ENCODE measurements around the gene TTC34.

The TTC34 gene

DNA sequence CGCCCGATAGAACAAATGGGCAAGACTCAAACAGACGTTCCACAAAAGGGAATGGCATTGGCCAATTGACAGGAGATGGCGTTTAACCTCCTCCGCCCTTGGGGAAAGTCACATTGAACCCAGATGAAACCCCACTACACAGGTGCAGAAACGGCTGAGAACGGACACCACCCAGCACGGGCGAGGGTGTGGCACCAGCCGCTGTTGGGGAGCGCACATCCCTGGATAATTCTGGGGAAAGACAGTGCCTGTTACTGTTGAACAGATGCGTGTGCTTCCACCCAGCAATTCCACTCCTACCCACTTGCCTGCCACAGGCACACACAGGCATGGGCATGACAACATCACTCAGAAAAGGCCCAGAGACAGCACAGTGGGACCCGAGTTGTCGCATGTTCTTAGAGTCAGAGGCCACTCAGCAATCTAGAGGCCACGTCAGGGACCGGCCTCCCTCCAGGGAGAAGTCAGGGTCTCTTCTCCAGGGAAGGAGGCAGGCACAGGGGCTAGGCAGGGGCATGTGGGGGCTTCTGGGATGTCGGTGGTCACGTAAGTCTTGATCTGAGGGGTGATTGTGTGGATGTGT is 199.7 kb downstream of the TTC34 start:
- DNase-seq = no peak

DNA sequence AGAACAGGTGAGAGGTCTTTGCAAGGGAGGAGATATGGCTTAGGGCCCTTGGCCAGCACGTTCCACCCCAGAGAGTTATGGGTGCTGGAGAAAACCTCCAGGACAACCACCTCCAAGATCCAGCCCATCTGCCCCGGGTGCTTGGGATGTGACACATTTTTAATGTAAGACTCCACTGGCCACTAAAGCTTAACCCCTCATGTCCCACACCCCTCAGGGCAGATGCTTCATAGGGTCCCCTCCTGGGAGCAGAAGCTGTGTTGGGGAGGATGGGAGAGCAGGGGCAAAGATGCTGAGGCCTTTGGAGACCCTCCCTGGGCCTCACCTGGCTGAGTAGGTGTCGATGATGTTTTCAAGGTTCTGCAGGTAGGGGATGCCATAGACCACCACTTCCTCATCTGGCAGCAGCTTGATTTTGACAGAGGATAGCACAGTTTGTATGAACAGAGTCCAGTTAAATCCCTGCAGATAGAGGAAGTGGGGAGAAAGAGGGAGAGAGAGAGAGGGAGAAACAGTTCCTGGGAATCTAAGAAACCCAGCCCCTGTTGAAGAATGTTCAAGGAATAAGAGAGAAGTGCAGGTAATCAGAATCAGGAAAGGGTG is 203.1 kb downstream of the TTC34 start:
- DNase-seq = no peak

DNA sequence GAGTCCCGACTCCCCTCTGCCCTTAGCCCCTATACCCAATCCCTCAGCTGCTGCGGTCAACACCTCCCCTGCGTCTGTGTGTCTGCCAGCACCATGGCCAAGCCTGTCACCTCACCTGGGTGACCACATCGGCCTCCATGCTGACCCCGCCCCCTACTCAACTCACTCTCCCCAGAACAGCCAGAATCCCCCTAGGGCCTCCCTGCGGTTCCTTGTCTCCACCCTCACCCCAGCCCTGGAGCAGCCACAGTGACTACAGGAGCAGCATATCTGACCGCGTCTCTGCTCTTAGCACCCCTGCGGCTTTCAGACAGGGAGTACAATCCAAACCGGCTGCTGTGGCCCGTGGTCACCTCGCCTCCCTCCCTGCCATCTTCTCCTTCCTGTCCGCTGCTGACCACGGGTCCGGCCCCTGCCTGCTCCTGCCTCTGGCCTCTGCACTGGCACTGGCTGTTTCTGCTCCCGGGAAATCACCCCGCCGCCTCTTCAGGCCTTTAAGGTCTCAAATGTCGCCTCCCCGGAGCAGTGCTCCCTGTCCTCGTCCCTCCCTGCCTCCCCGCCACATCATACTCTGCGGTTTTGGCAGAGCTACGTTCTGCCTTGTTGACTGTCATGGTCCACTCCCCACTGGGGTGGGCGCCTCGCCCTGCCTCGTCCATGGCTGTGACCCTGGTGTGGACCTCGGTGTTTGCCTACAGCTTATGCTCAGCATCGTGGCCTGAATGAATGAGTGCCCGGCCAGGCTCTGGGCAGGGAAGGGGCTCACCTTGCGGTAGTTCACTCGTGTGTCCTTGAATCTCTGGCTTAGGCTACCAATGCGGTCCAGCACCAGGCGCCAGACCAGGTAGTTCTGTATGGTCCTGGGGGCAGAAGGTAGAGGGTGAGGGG is 203.8 kb downstream of the TTC34 start:
- DNase-seq = no peak

DNA sequence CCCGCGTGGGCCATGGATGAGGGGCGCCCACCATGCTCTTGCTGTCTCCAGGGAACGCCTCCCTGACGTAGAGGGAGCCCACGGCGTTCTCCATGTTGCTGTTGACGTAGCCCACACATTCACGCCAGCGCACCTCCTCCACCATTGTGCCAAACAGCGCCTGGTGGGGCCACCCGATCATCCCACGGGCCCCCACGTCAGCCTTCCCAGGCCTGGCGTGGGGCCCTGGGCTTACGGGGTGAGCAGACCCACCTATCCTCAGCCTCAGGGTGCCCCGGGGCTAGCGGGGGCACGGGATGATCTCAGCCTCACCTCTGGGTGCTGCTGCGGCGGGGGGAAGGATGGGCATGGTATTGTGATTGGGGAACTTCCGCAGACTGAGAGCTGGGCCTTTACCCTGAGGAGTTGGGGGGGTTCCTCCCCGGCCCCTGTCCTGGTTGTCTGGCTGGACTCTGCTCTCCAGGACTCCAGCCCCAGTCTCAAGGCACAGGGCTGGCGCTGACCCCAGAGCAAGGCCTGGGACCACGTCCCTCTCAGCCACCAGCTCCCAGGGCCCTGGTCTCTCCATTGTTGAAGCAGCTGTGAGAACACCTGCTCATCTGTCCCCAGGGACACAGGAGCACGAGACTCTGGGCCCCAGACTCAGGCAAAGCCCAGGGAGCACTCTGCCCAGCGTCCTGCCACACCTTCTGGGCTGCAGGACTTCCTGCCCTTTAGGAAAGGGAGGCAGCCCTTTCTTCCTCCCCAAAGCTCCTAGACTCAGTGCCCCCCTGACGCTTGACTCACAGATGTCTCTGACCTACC is 204.8 kb downstream of the TTC34 start:
- DNase-seq = no peak

DNA sequence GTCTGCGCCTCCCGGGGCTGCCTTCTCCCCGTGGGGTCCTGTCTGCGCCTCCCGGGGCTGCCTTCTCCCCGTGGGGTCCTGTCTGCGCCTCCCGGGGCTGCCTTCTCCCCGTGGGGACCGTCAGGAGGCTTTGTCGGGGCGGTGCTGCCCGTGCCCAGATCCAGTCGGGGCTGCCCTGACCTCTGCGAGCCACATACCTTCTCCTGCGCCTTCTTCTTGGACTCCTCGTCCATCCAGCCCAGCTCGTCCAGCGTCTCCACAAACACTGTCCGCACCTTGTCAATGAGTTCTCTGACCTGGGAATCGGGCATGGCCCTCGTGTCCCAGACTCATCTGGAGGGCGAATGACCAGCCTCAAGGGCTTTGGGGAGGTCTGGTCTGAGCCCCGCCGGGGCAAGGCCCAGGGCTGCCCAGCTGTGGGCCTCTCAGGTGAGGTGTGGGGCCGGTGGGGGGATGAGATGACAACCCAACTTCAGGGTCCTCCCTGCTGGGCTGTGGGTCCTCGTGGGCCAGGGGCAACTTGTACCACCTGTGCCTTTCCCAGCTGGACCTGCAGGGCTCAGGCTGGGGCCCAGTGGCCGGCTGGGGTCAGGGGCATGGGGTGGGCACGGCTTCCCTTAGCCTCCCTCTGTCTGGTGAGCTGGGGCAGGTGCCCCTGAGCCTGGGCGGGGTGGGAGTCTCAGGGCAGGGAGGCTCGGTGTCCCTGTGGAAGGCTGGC is 205.5 kb downstream of the TTC34 start:
- DNase-seq = no peak

DNA sequence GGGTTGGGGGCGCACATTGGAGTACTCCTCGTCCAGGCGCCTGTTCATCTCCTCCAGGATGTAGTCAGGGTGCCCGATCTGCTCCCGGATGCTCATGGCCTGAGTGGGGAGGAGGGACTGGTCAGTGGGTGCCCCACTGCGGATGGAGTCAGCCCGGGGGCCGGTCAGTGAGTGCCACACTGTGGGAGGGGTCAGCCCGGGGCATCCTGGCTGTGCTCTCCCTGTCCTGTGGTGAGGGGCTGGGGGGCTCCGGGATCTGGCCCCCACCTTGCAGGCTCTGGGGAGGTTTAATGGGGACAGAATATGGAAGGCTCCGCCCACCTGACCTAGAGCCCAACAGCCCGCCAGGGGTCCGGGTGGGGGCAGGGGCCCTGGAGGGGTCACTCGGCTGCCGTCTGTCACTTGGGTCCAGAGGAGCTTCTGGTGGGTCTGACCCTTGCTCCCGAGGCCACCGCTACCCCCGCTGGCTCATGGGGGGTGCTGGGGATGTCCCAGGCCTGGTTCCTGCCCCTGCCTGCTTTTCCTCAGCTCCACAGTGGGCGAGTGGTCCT is 206.2 kb downstream of the TTC34 start:
- no peak for DNase-seq

DNA sequence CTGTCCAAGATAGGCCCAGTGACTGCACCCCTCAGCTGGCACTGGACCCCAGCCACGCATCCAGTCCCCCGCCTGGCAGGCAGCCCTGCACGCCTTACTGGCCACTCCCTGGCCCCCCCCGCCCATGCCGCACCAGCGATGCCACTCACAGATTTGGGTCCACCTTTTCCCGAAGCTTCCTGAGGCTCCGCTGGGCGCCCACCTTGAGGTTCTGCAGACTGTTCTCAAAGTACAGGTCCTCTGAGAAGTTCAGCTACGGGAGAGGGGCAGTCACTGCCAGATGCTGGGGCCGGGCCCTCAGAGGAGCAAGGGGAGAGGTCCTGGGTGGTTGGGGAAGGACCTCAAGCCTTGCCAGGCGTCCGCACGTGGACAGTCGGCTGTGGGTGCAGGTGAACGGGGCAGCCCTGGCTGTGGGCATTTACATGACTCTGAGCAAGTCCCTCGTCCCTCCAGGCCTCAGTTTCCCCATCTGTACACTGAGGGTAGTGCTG is 206.8 kb downstream of the TTC34 start:
- DNase-seq = no peak

DNA sequence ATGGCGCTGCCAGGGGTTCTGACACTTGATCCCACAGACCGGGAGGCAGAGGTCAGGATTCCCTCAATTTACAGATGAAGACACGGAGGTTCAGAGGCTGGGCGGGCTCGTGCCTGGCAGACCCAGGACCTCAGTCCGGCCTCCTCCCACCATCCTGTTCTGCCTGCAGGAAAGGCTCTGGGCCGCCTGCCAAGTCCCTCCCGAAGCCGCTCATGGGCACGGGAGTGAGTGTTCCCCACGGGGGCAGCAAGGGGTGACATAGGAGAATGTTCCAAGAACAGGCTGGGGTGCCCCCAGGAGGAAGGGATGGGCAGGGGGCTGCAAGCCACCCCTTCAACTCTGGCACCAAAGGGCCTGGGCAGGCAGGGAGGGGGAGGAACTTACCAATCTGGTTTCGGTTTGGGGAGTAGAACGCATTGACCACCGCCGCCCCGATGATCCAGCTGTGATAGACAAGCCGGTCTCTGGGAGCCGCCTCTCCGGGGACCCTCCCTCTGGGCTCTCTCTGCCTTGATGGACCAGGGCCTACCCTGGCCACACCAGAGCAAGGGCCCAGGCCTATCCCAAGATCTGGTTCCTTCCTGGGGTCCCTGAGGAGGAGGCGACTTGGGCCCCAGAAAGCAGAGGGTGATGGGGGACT is 207.4 kb downstream of the TTC34 start:
- DNase-seq = peak in 1 of 2 experiments; percentile 23

DNA sequence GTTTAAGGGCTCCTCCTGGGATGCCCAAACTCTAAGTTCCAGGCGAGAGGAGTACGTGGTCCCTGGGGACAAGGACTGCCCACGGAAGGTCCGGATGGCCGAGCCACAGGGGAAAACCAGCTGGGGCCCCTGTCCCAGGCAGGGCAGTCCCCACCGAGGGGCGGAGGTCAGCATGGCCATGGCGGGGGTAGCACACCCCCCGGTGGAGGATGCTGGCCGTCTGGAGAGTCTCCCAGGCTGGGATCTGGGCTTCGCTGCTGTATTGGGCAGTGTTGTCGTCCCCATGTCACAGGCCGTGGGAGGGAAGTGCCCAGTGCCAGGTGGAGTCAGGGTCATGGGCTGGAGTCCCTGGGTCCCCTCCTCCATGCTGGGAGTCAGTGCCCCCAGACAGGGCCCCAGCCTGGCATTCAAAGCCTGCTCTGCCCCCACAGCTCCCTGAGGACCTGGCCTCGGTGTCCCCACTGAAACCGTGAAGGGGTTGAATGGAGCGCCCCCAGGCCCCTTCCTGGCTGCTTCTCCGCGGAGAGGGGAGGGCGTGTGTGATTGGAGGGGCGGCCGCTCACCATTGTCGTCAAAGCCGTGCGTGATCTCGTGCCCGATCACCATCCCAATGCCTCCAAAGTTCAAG is 208.1 kb downstream of the TTC34 start:
- DNase-seq = no peak

DNA sequence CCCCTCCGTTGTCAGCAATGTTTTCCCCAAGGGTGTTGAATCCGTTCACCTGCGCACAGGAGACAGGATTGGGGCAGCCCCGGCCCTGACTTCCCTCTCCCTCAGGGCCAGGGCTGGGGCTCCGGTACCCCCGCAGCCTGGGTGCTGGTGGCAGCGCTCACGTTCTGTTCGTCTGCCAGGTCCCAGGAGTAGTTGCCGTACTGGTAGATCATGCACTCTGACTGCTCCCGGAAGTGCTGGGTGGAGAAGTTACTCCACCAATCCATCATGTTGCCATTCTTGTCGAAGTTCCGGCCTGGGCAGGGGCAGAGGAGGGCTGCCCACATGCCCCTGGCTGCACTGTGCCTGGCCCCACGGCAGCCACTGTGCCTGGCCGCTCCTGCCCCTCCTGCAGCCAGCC is 208.8 kb downstream of the TTC34 start:
- no peak for DNase-seq

DNA sequence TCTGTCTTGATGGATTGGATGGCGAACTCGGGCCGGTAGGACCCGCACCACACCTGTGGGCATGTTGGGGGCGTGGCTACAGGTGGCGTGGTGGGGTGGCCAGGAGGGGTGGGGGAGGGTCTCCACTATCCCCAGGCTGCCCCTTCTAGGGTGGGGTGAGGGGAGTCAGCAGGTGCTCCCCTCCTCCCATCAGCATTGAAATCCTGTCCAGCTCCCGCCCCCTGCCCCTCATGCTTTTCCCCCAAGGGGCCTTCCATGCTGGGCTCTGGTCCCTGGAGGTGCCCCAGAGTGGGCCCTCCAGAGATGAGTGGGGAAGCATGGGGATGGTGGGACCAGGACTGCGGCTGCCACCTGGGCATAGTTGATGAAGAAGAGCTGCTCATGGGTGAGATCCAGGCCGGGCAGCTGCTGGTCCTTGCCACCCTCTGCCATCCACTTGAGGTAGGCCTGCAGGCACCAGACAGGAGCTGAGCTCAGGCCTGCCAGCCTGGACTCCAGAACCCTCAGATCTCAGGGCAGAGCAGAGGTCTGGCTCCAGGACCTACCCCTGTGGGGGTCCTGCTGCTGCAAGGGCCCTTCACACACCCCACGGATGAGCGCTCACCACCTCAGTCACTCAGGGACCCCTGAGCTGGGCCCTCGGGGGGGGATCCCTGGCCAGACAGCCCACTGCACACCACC is 209.8 kb downstream of the TTC34 start:
- no peak for DNase-seq

DNA sequence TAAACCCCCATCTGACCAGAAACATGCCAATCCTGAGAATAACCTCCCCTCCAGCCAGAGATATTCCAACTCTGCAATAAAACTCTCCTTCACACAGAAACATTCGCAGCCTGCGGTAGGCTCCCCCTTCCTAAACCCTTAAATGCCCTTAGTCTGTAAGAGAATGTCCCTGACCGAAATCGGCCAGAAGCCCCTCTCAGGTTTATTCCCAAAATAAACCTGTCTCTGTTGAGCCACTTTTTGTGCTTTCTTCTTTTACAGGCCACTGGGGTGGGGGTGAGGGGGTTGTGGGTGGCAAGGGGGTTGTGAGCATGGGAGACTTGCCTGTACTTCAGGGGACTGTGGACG is 210.3 kb downstream of the TTC34 start:
- DNase-seq = no peak

DNA sequence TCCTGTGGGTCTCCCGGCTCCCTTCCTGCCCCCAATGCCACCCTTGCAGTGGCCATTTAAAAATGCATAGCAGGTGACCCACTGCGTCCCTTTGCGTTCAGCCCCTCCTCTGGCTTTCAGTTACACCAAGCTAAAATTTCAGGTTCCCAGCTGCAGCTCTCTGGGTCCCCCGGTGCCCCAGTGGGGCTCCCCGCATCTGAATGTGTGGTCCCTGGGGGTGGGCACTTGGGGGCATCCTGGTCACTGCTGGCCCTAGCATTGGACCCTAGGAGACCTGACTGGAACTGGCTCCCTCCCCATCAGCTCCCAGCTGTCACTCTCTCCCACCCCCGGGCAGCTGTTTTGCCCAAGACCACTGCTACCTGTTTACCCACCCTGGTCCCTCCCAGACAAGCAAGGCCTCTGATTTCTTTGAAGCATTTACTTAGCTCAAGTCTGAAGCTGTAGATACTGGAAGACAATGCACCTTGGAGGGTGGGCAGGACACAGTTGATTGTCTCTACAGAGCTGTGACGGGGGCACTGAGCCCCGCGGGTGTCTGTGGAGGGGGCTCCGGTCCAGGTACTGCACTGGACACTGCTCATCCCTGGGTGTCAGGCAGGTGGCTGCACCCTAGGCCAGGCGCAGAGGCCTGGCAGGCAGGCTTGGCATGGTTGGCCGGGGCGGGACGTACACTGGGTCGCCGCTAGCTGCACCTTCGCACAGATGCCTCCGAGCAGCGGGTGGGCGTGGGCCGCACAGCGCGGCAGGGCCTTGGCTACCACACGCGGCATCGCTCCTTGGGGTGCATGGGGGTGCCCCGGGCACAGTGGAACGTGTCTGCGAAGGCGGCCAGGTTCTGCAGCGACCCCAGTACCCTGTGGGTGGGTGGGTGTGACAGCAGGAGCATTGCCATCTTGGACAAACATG is 211.0 kb downstream of the TTC34 start:
- DNase-seq = no peak

DNA sequence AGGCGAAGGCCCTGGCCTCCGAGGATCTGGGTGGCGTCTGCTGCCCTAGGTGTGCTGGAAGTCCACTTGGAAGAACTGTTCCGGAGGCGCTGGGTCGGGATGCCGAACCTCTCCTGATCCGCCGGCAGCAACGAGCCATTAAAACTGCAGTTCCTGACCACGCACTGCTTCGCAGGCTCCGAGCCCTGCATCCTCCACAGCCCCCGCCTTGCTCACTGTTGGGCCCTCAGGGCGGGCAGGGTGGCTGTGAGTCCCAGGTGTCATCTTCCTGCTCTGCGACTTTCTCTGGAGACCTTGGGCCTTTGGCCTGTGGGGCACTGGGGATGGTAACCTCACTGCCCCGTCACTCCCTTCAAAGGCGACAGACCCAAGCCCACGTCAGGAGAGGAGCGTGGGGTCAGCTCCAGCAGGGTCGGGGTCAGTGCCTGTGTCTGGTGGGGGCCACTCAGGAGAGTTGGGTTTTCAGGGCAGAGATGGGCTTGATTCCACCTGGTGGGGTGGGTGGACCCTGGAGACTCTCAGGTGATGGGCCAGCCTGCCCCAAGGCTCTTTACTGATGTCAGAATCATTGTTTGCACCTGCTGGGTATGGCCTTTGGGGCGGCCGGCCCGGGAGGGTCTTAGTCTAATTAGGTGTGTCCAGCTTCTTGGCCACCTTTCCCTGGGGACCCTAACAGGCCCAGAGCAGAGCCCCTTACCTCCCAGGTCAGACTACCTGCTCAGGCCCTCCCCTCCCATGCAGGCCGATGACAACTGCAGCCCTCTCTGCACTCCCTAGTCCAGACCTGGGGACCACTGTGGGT is 211.9 kb downstream of the TTC34 start:
- no peak for DNase-seq

DNA sequence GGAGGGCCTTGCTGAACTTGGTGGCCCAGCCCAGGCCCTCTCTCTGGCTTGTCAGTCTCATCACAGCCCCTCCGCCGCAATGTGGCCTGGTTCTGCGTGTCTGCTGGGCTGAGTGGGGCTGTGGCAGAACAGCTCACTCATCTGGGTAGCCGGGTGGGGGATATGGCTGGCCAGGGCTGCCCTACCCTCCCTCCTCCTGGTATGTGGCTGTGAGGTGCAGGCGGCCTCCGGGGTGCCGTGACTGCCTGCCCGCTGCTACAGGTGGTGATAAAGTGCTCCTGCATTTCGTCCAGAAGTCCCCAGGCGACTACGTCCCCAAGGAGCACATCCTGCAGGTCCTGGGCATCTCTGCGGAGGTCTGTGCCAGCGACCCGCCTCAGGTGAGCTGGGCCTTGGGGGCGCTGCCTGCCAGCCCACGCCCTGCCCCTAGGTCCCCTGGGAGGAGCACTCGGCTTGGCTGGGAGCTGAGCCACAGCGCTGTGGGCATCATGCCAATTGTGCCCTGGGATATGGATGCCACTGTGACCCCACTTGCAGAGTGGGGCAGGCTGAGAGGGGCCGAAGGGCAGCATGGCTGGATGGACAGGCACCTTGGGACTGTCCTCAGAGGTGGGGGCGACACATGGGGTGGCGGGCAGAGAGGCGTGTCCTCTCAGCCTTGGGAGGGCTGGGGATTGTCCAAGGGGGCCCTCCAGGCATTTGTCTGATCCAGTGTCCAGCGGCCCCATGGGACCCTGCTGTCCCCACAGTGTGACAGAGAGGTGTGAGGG is 212.6 kb downstream of the TTC34 start:
- no peak for DNase-seq

DNA sequence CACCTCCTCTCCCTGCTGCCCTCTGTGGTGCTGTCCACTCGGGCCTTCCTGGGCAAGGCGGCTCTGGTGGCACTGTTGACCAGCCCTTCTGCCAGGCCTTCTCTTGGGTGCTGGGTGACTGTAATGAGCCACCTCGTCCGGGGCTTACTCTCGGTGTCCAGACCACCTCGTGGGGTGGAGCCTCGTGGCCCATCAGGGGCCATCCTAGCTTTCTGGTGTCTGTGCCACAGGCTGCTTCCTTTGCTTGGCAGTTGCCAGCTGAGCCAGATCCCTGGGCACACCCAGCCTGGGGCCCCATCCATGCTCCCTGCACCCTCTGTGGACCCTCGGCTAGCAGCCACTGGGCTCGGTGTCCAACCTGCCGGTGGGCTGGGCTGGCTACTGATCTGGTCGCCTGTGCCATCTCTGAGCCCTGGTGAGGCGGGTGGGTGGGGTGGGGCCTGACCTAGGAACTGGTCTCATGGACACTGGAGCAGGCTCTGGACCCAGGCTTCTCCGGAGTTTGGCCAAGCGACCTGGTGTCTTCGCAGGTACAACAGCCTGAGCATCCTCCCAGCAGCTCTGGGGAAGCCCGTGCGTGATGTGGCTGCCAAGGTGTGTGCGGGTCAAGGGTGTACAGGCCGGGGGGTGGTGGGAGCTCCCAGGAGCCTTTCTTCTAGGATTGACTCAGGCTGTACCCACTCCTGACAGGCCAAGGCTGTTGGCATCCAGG is 213.5 kb downstream of the TTC34 start:
- DNase-seq = no peak
